Gastrocnemius medialis (tissue), 4 donors: ENCODE measurements around the gene KIT. TPM values are rescaled to one million over a fixed set of nuclear protein-coding genes. Genes with fewer than 3 reads are reported as not detected.

Experiments
- ATAC-seq, 2 donors: fragments of 150-250 bp; one replicate each; pipeline ENCODE4 v1.9.1; 2016
- DNase-seq, 2 donors: peaks; one replicate each; pipeline ENCODE4 v3.0.0-alpha.2; 2019
- H3K27ac ChIP-seq, 4 donors: fragments of 200-600 bp; sonication (generic); 1 replicate in 1 of 4; 2 replicates in 3 of 4; pipeline ENCODE4 v1.5.1; 2016 to 2018; ENCODE audit warnings: mild to moderate bottlenecking in 2 of 4, moderate library complexity in 1 of 4
- H3K27me3 ChIP-seq, 3 donors: fragments of 200-600 bp; sonication (generic) in 2 of 3; 1 replicate in 1 of 3; 2 replicates in 2 of 3; pipeline versions ENCODE4 v1.5.1 to v1.6.0; 2016 to 2019; ENCODE audit warnings: mild to moderate bottlenecking in 1 of 3, moderate library complexity in 1 of 3
- H3K36me3 ChIP-seq, 2 donors: fragments of 200-600 bp; sonication (generic) in 1 of 2; one replicate each; pipeline ENCODE4 v1.5.1; 2017 to 2018
- H3K4me1 ChIP-seq, 2 donors: fragments of 200-600 bp; sonication (generic) in 1 of 2; one replicate each; pipeline ENCODE4 v1.5.1; 2016 to 2017; ENCODE audit warnings: mild to moderate bottlenecking in 2 of 2
- H3K4me3 ChIP-seq, 4 donors: fragments of 200-600 bp; sonication (generic) in 3 of 4; 1 replicate in 1 of 4; 2 replicates in 3 of 4; pipeline ENCODE4 v1.5.1; 2016 to 2019; ENCODE audit warnings: mild to moderate bottlenecking in 2 of 4
- H3K9me3 ChIP-seq, 3 donors: fragments of 200-600 bp; sonication (generic) in 2 of 3; 1 replicate in 1 of 3; 2 replicates in 2 of 3; pipeline ENCODE4 v1.5.1; 2016 to 2019
- CTCF ChIP-seq, 5 experiments: fragments of 450-650 bp in 3 of 5; fragments of 200-600 bp in 2 of 5; sonication (generic) in 2 of 5; IDR thresholded peaks in 4 of 5; conservative IDR thresholded peaks in 1 of 5; 1 replicate in 4 of 5; 2 replicates in 1 of 5; pipeline ENCODE4 v1.5.1; 2016 to 2019; ENCODE audit warnings: antibody characterized with exemption in 5 of 5, mild to moderate bottlenecking in 3 of 5, moderate library complexity in 3 of 5
- POLR2A ChIP-seq, 2 donors: fragments of 450-650 bp; IDR thresholded peaks; one replicate each; pipeline ENCODE4 v1.6.1; 2017; ENCODE audit warnings: antibody characterized with exemption in 2 of 2, mild to moderate bottlenecking in 2 of 2, moderate library complexity in 2 of 2
- in situ Hi-C, 4 donors: fragments of 200-750 bp; cut with MboI; loops; one replicate each; pipeline versions ENCODE4 v1.15.0 to v1.8.0; 2017; ENCODE audit warnings: low sequenced_read_pairs in 4 of 4
- intact Hi-C: fragments of 100-400 bp; cut with DNase I; formaldehyde crosslinking; loops from one replicate; pipeline ENCODE4 v1.15.1; 2023; ENCODE audit warnings: low total_unique reads
- total RNA-seq, 4 donors: library from RNA; depleted of rRNA; stranded (reverse); fragments of >200 nt; gene quantifications; one replicate each; pipeline versions ENCODE4 v1.1.0 to v1.2.3, GENCODE V29; 2016

Gene KIT
- total RNA-seq, 4 donors from 2014 or later: 0.62 to 2.9 (median 1.9) TPM

GRCh38 chr4:54643172-54643571 lies 14.6 kb upstream of the KIT start:
- ATAC-seq: no peak
- in situ Hi-C loops: no loop called here

GRCh38 chr4:54643958-54644751 lies 13.6 kb upstream of the KIT start:
- DNase-seq: no peak
- no peak overlapping the region for H3K27ac ChIP-seq
- H3K36me3 ChIP-seq: no peaks in the 10 kb centered on the region
- intact Hi-C loops: no loop called here
- in situ Hi-C loops: no loop called here
- TF ChIP-seq CTCF (IDR thresholded peaks at IDR 0.05 in 4 of 5, conservative IDR thresholded peaks at IDR 0.05 in 1 of 5) (no peak), POLR2A (IDR thresholded peaks at IDR 0.05) (no peak)
- H3K9me3 ChIP-seq: no peaks in the 10 kb centered on the region
- H3K4me3 ChIP-seq: no peak overlapping the region
- ATAC-seq: no peak
- H3K27me3 ChIP-seq: no peaks in the 10 kb centered on the region
- no peaks in the 10 kb centered on the region for H3K4me1 ChIP-seq

More at GRCh38 chr4:54643172-54643571, 14.6 kb upstream of the KIT start:
- DNase-seq: no peak
- intact Hi-C loops: no loop called here
- Histone ChIP-seq H3K36me3 (no peaks in the 10 kb centered on the region), H3K4me1 (no peaks in the 10 kb centered on the region), H3K27ac (no peak overlapping the region), H3K4me3 (no peak overlapping the region), H3K9me3 (no peaks in the 10 kb centered on the region), H3K27me3 (no peaks in the 10 kb centered on the region)
- TF ChIP-seq CTCF (IDR thresholded peaks at IDR 0.05 in 4 of 5, conservative IDR thresholded peaks at IDR 0.05 in 1 of 5) (no peak), POLR2A (IDR thresholded peaks at IDR 0.05) (no peak)

GRCh38 chr4:54645830-54646229 lies 11.9 kb upstream of the KIT start:
- TF ChIP-seq POLR2A (IDR thresholded peaks at IDR 0.05) (no peak), CTCF (IDR thresholded peaks at IDR 0.05 in 4 of 5, conservative IDR thresholded peaks at IDR 0.05 in 1 of 5) (no peak)
- DNase-seq (no peak), ATAC-seq (no peak)
- in situ Hi-C loops (no loop called here), intact Hi-C loops (no loop called here)
- H3K27ac ChIP-seq: no peak overlapping the region
- no peaks in the 10 kb centered on the region for H3K9me3 ChIP-seq
- H3K4me1 ChIP-seq: no peaks in the 10 kb centered on the region
- no peak overlapping the region for H3K4me3 ChIP-seq
- H3K27me3 ChIP-seq: no peaks in the 10 kb centered on the region
- no peaks in the 10 kb centered on the region for H3K36me3 ChIP-seq

- no peaks in the 10 kb centered on the region for H3K27me3 ChIP-seq
- H3K4me1 ChIP-seq: no peaks in the 10 kb centered on the region
- H3K27ac ChIP-seq: no peak overlapping the region
- H3K9me3 ChIP-seq: no peaks in the 10 kb centered on the region
- in situ Hi-C loops: no loop called here
- no peak for DNase-seq
- ATAC-seq: no peak
- H3K4me3 ChIP-seq: no peak overlapping the region
- no peaks in the 10 kb centered on the region for H3K36me3 ChIP-seq
- no peak for TF ChIP-seq CTCF (IDR thresholded peaks at IDR 0.05 in 4 of 5, conservative IDR thresholded peaks at IDR 0.05 in 1 of 5)
- TF ChIP-seq POLR2A (IDR thresholded peaks at IDR 0.05): no peak
- intact Hi-C loops: no loop called here
Measured at GRCh38 chr4:54647070-54647469, 10.7 kb upstream of the KIT start.
